H1 (cell line): ENCODE data around the gene TSPAN15. TPM values are rescaled to one million over a fixed set of nuclear protein-coding genes. Genes with fewer than 3 reads are reported as not detected.

Source experiments
- CTCF ChIA-PET: fragments of 300-600 bp; sonication (Branson Sonifier 250); formaldehyde crosslinking; loops from one replicate; lab custom pipeline; 2021; ENCODE audit not compliant: partially characterized antibody; lab: Charles Lee
- POLR2A ChIA-PET: fragments of 300-600 bp; sonication (Branson Sonifier 250); formaldehyde crosslinking; loops from one replicate; lab custom pipeline; 2021; ENCODE audit warnings: inconsistent platforms; ENCODE audit not compliant: partially characterized antibody; lab: Charles Lee
- DNase-seq, 2 experiments: peaks; one replicate each; pipeline versions ENCODE4 v3.0.0 to v3.0.0-alpha.2; 2010 to 2022; ENCODE audit warnings: low spot score in 2 of 2, low read depth in 1 of 2, mixed read lengths in 1 of 2
- FAIRE-seq: peaks from 2 replicates; lab custom pipeline; 2011; peaks lifted over from hg19 to GRCh38; lab: Jason Lieb, UNC
- H2AFZ ChIP-seq: 2 replicates; pipeline ENCODE4 v1.8.1; 2012; ENCODE audit warnings: low read length, inconsistent platforms
- H2AK5ac ChIP-seq: 2 replicates; pipeline ENCODE4 v1.6.1; 2013; ENCODE audit warnings: low read depth, low read length
- H2BK120ac ChIP-seq: replicated peaks from 2 replicates; pipeline ENCODE3; 2013; ENCODE audit warnings: low read depth, low read length, inconsistent platforms
- H2BK12ac ChIP-seq: 2 replicates; pipeline ENCODE4 v1.6.1; 2013; ENCODE audit warnings: low read depth, low read length
- H2BK15ac ChIP-seq: 2 replicates; pipeline ENCODE4 v1.6.1; 2013; ENCODE audit warnings: low read length
- H2BK20ac ChIP-seq: 2 replicates; pipeline ENCODE4 v1.6.1; 2013; ENCODE audit warnings: low read length
- H2BK5ac ChIP-seq: 2 replicates; pipeline ENCODE4 v1.6.1; 2013; ENCODE audit warnings: low read depth, low read length
- H3K14ac ChIP-seq: 2 replicates; pipeline ENCODE4 v1.6.1; 2013; ENCODE audit warnings: inconsistent platforms; ENCODE audit not compliant: insufficient read length
- H3K18ac ChIP-seq: 2 replicates; pipeline ENCODE4 v1.6.1; 2013; ENCODE audit warnings: low read length; ENCODE audit errors: extremely low read depth
- H3K23ac ChIP-seq: 2 replicates; pipeline ENCODE4 v1.6.1; 2013; ENCODE audit warnings: inconsistent platforms; ENCODE audit not compliant: insufficient read length
- H3K23me2 ChIP-seq: 2 replicates; pipeline ENCODE4 v1.6.1; 2013; ENCODE audit warnings: low read depth, low read length
- H3K27ac ChIP-seq: 2 replicates; pipeline ENCODE4 v1.6.1; 2011; ENCODE audit warnings: low read depth, low read length, inconsistent platforms
- H3K27me3 ChIP-seq, 4 experiments: replicated peaks in 1 of 4; 1 replicate in 1 of 4; 2 replicates in 3 of 4; pipeline versions ENCODE4 v1.6.1 to v1.8.1; 2011 to 2013; ENCODE audit warnings: low read length in 3 of 4, mild to moderate bottlenecking in 3 of 4, inconsistent platforms in 2 of 4, mixed read lengths in 2 of 4, moderate library complexity in 1 of 4; ENCODE audit not compliant: control insufficient read depth in 3 of 4, insufficient read depth in 3 of 4; ENCODE audit errors: extremely low read depth in 1 of 4
- H3K36me3 ChIP-seq, 4 experiments: 2 replicates each; pipeline versions ENCODE4 v1.6.1 to v1.8.1; 2011 to 2013; ENCODE audit warnings: mild to moderate bottlenecking in 4 of 4, low read length in 3 of 4, moderate library complexity in 2 of 4, control low read depth in 1 of 4, inconsistent platforms in 1 of 4; ENCODE audit not compliant: insufficient read depth in 4 of 4, control insufficient read depth in 2 of 4
- H3K4ac ChIP-seq: replicated peaks from 2 replicates; pipeline ENCODE3; 2013; ENCODE audit warnings: low read length, low read depth, mixed read lengths, inconsistent platforms; ENCODE audit not compliant: insufficient read length
- H3K4me1 ChIP-seq, 4 experiments: replicated peaks in 1 of 4; 1 replicate in 1 of 4; 2 replicates in 3 of 4; pipeline versions ENCODE4 v1.6.1 to v1.8.1; 2011 to 2013; ENCODE audit warnings: low read length in 3 of 4, inconsistent platforms in 2 of 4, mixed read lengths in 1 of 4; ENCODE audit not compliant: insufficient read depth in 4 of 4, control insufficient read depth in 3 of 4
- H3K4me2 ChIP-seq, 2 experiments: 2 replicates each; pipeline versions ENCODE4 v1.6.1 to v1.8.1; 2011 to 2013; ENCODE audit warnings: low read depth in 2 of 2, low read length in 2 of 2, control low read depth in 1 of 2, inconsistent platforms in 1 of 2, mild to moderate bottlenecking in 1 of 2; ENCODE audit not compliant: insufficient read depth in 1 of 2
- H3K4me3 ChIP-seq, 4 experiments: fragments of 200-600, 300-600 bp in 1 of 4; sonication (generic), shearing (Covaris generic), sonication (Bioruptor Twin) in 1 of 4; 2 replicates each; pipeline versions ENCODE4 v1.5.1 to v1.8.1; 2011 to 2016; ENCODE audit warnings: low read length in 4 of 4, low read depth in 3 of 4, control low read depth in 2 of 4, inconsistent platforms in 2 of 4, mild to moderate bottlenecking in 2 of 4, mixed read lengths in 1 of 4, moderate library complexity in 1 of 4; ENCODE audit not compliant: insufficient read depth in 2 of 4; ENCODE audit errors: extremely low read depth in 1 of 4
- H3K56ac ChIP-seq: replicated peaks from 2 replicates; pipeline ENCODE3; 2013; ENCODE audit warnings: low read depth, mild to moderate bottlenecking, mixed read lengths, low read length, inconsistent platforms; ENCODE audit not compliant: insufficient read length
- H3K79me1 ChIP-seq: 2 replicates; pipeline ENCODE4 v1.6.1; 2013; ENCODE audit warnings: low read depth, low read length, control low read depth
- H3K79me2 ChIP-seq, 2 experiments: 2 replicates each; pipeline versions ENCODE4 v1.6.1 to v1.8.1; 2012 to 2013; ENCODE audit warnings: low read length in 2 of 2, mild to moderate bottlenecking in 2 of 2, inconsistent platforms in 1 of 2; ENCODE audit not compliant: insufficient read depth in 2 of 2, control insufficient read depth in 1 of 2
- H3K9ac ChIP-seq, 4 experiments: replicated peaks in 1 of 4; 1 replicate in 1 of 4; 2 replicates in 3 of 4; pipeline versions ENCODE4 v1.6.1 to v1.8.1; 2011 to 2013; ENCODE audit warnings: low read depth in 3 of 4, low read length in 3 of 4, control low read depth in 2 of 4, mild to moderate bottlenecking in 2 of 4, moderate library complexity in 2 of 4, inconsistent platforms in 1 of 4; ENCODE audit errors: extremely low read depth in 1 of 4
- H3K9me3 ChIP-seq, 2 experiments: 2 replicates each; pipeline versions ENCODE4 v1.6.1 to v1.8.1; 2012 to 2013; ENCODE audit warnings: mild to moderate bottlenecking in 2 of 2, moderate library complexity in 2 of 2, control low read depth in 1 of 2, inconsistent platforms in 1 of 2, low read depth in 1 of 2, low read length in 1 of 2, mixed read lengths in 1 of 2; ENCODE audit not compliant: insufficient read depth in 2 of 2
- H4K20me1 ChIP-seq, 2 experiments: replicated peaks in 1 of 2; 2 replicates each; pipeline versions ENCODE3 to v1.8.1; 2011 to 2013; ENCODE audit warnings: inconsistent platforms in 2 of 2, low read length in 2 of 2, mild to moderate bottlenecking in 1 of 2; ENCODE audit not compliant: insufficient read depth in 2 of 2, control insufficient read depth in 1 of 2
- H4K5ac ChIP-seq: 2 replicates; pipeline ENCODE4 v1.6.1; 2013; ENCODE audit warnings: low read length, low read depth, mixed read lengths, inconsistent platforms; ENCODE audit not compliant: insufficient read length
- H4K8ac ChIP-seq: 2 replicates; pipeline ENCODE4 v1.8.0; 2013; ENCODE audit warnings: mild to moderate bottlenecking, moderate library complexity, low read length, inconsistent platforms; ENCODE audit not compliant: insufficient read depth; ENCODE audit errors: extremely low read depth
- H4K91ac ChIP-seq: replicated peaks from 2 replicates; pipeline ENCODE3; 2013; ENCODE audit warnings: low read length, mixed read lengths, inconsistent platforms; ENCODE audit not compliant: insufficient read length
- KDM1A ChIP-seq: fragments of 200-600, 300-600 bp; sonication (generic); IDR thresholded peaks from 2 replicates; pipeline ENCODE4 v1.7.1; 2016; ENCODE audit warnings: mild to moderate bottlenecking, low read length, borderline replicate concordance
- RXRA ChIP-seq: IDR thresholded peaks from 2 replicates; pipeline ENCODE4 v1.6.1; 2011; ENCODE audit warnings: low read depth, mild to moderate bottlenecking, low read length, moderate library complexity; ENCODE audit not compliant: insufficient read depth
- WGBS, 2 experiments: shearing (Covaris generic) in 1 of 2; methylation state at CpG; one replicate each; pipeline versions ENCODE4 v1.1.6 to v1.1.7; 2013 to 2015; ENCODE audit warnings: low lambda C conversion rate in 2 of 2, mixed read lengths in 2 of 2, inconsistent platforms in 1 of 2, low coverage in 1 of 2, missing lambda C conversion rate in 1 of 2; ENCODE audit not compliant: insufficient replicate concordance in 2 of 2, insufficient coverage in 1 of 2, insufficient read length in 1 of 2; ENCODE audit errors: extremely low coverage in 1 of 2, missing lambda C conversion rate in 1 of 2; 5-methylcytosine and 5-hydroxymethylcytosine counted together
- polyA plus RNA-seq, 7 experiments: library from polyadenylated mRNA; depleted of rRNA in 3 of 7; stranded (reverse) in 5 of 7; unstranded in 2 of 7; fragments of >200 nt in 5 of 7; fragments of 200-250 nt in 2 of 7; gene quantifications; 1 replicate in 5 of 7; 2 replicates in 1 of 7; 4 replicates in 1 of 7; pipeline versions ENCODE4 v1.2.1 to v1.2.3, GENCODE V29; 2011 to 2013; ENCODE audit warnings: missing spikeins in 2 of 7, mixed read lengths in 2 of 7
- total RNA-seq: library from RNA; stranded (reverse); fragmentation: NEBNext Ultra II Directional; extraction: Animal tissue kit (Norgen Biotek cat#: 25700); gene quantifications from 2 replicates; pipeline ENCODE4 v1.2.1, GENCODE V29; 2021
- TF ChIP-seq, protein P1 (sequence below): IDR thresholded peaks from 2 replicates; pipeline ENCODE4 v1.6.1; 2011; ENCODE audit warnings: low read depth, mild to moderate bottlenecking, low read length; ENCODE audit not compliant: insufficient read depth

Gene TSPAN15
- total and polyA plus RNA-seq, 2 of the 8 experiments (the other 6 are each of a cell fraction or from before 2014, with no cell fraction given) = 9.7 to 20.0 TPM

DNA sequence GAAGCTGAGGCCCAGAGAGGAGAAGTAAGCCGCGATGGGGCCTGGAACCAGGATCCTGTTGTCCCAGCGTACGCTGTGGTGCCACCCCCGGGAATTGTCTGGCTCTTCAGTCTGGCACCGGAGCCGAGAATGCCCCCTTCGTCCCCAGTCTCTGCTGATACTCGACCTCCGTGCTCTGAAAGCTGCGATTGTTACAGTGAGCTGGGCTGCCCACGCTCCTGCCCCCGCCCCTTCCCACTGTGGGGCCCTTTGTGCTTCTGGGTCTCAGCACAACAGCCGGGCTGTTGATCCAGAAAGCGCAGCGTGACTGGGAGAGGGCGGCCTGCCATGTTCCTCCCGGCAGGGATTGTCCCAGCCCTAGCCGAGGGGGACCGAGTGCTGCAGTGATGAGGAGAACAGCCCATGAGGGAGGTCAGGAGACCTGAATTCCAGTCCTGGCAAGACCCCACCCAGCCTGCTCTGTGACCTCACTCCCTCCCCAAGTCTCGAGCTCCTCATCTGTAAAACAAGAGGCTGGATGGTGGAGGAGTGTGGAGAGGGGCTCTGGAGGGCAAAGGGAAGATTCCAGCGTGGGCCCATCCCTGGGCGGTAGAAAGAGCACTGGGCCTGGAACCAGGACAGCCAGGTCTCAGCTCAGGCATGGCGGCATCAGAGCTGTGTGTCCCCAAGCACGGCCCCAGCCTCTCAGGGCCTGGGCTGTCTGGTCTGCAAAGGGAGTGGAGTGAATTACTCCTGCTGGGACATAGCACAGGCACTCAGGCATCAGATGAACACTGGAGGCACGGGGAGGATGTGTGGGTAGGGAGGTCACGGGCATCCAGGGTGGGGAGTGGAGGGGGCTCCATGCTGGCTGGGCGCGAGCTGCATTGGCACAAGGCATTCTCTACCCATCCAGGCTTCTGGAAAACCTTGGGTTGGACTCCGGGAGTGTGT, 43.6 kb downstream of the TSPAN15 start:
- Histone ChIP-seq H3K14ac (no peak overlapping the region), H2AK5ac (no peak overlapping the region), H2BK15ac (no peak overlapping the region), H2BK120ac (no peak overlapping the region), H3K4me3 (no peak overlapping the region), H3K56ac (no peak overlapping the region), H3K23me2 (no peaks in the 10 kb centered on the region), H3K9ac (no peak overlapping the region), H4K8ac (no peak overlapping the region), H3K4me2 (no peak overlapping the region), H3K9me3 (no peaks in the 10 kb centered on the region), H4K5ac (no peak overlapping the region), H2BK5ac (no peak overlapping the region), H2AFZ (no peak overlapping the region), H3K79me1 (no peaks in the 10 kb centered on the region), H3K27ac (no peak overlapping the region; the same call in 1 of the 2 replicates), H3K4me1 (peaks cover 0 to 7% (median 1%) of the 10 kb centered on the region in 4 experiments; a peak in 1 of 7 replicates), H3K18ac (no peak overlapping the region; the same call in 1 of the 2 replicates), H4K91ac (no peak overlapping the region), H4K20me1 (peaks cover 3 to 6% of the 10 kb centered on the region in 2 experiments), H2BK12ac (no peak overlapping the region), H3K79me2 (no peaks in the 10 kb centered on the region), H3K27me3 (no peaks in the 10 kb centered on the region), H3K23ac (no peak overlapping the region), H3K36me3 (no peaks in the 10 kb centered on the region), H2BK20ac (no peak overlapping the region), H3K4ac (no peak overlapping the region)
- WGBS, 2 experiments = 87% methylated on average over 30 of the region's 30 CpGs; no CpG with 5 or more reads in 1 of the 2 experiments
- TF ChIP-seq, protein P1, sequence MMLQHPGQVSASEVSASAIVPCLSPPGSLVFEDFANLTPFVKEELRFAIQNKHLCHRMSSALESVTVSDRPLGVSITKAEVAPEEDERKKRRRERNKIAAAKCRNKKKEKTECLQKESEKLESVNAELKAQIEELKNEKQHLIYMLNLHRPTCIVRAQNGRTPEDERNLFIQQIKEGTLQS = no peak
- TF ChIP-seq KDM1A (no peak), RXRA (no peak)
- no peak for FAIRE-seq
- no peak for DNase-seq
- ChIA-PET CTCF (interaction anchor here (0.6 to 9.1 kb wide), 7 partner anchors 11 to 305 kb away, joined by 3 to 52 read pairs (median 4); partner anchors contain the start of gene TSPAN15), POLR2A (no interaction called here)
